SHP77 (cell line): Measurements from ENCODE around the gene OPTN.
"Not testable (repeated sequence)": the region's sequence is repeated elsewhere in the genome, so short reads cannot be mapped to it uniquely, and the experiment has no call there.

Source experiments
- DNase-seq, 2 experiments: peaks; one replicate each; lab custom pipeline; 2025; lab: John Stamatoyannopoulos, UW

OPTN gene

GRCh38 chr10:13099666-13100348 lies at the start of gene OPTN:
TSS of gene OPTN (plus strand) at chr10:13100163. CDS start at chr10:13109123, 8,960 bp downstream.
- peak; percentile 77 to 79 for DNase-seq

- no peak for DNase-seq
These were observed 48.8 kb upstream of the OPTN start for GRCh38 chr10:13051126-13051694.

GRCh38 chr10:13053208-13053607 lies 46.8 kb upstream of the OPTN start:
- DNase-seq: not testable (repeated sequence)

DNA sequence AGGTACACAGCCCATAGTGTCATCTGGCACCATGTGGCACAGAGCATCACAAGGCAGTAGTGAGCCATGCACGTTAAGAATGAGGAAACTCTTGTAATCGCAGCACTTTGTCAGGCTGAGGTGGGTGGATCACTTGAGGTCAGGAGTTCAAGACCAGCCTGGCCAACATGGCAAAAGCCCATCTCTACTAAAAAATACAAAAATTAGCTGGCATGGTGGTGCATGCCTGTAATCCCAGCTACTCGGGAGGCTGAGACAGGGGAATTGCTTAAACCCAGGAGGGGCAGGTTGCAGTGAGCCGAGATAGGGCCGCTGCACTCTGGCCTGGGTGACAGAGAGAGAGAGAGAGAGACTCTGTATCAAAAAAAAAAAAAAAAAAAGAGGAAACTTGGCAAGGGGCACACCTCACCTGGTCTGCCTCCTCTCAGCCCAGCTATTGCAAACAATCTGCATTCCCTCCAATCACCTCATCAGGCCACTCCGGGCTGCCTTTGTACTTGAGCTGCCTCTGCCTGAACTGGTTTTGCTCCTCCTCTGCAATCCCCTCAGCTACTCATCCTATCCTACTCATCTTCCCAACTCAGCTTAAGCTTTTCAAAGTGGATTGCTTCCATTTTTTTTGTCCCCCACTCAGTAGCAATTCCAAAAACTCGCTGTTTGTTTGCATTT lies 46.0 kb upstream of the OPTN start:
- DNase-seq: no peak

DNA sequence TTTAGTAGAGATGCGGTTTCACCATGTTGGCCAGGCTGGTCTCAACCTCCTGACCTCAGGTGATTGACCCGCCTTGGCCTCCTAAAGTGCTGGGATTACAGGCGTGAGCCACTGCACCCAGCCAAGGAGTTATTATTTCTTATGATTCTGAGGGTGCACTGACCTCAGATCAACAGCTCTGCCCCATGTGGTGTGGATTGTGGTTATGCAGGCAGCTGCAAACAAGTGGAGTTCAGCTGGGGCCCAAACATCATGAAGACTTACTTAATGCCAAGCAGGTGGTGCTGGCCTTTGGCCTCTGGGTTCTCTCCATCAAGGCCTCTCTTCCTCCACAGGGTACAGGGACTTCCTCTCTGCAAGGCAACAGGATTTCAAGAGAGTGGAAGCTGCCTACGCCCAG lies 45.1 kb upstream of the OPTN start:
- no peak for DNase-seq

DNA sequence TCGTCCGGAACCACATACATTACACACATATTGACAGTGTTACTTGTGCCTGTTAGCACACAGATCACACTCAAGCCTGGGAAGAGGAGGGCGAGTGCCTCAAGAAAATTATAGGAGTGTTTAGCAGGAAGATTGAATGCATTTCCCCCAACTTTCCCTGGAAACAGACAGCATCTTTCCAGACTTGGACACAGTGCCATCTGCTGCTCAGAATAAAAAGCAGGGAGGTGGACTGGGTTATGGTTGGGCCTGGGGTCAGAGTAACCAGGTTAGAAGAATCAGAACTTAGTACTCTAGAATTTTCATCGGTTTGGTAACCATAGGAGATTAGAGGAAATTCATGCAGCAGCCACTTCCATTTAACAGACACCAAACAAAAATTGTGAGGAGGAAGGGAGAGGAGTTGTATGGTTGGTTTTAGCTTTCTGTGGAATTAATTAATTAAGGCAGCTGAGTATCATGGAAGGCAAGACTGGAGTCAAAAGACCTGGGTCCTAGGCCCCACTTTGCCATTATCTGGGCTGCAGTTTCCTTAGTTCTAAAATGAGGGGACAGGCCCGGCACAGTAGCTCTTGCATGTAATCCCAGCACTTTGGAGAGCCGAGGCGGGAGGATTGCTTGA lies 43.4 kb upstream of the OPTN start:
- no peak for DNase-seq

DNA sequence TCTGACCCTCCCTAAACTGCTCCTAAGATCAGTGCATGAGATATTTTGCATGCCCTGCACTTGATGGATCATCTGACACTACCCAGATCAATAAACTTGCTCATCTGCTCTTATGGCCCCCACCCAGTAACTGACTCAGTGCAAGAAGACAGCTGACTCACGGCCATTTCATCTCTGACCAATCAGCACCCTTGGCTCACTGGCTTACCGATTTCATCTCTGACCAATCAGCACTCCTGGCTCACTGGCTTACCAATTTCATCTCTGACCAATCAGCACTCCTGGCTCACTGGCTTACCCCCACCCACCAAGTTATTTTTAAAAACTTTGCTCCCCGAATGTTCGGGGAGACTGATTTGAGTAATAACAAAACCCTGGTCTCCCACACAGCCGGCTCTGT lies 37.2 kb upstream of the OPTN start:
- no peak for DNase-seq

DNA sequence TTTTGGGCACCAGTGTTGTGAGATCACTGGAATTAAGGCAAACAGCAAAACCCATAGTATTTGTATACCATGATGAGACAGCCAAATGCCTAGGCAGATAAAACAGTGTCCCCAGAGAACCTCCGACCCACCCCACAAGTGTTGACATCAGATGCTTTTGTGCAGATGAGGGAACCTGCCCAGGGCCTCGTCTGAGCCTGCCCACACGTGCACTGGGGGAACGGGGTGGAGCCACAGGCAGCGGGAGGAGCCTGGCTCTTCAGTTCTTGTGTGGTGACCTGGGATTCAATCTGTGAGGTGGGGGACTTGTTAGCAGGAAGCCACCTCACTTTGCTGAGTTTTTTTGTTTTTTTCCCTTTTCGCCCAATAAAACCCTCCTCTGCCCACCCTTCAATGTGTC lies 33.4 kb upstream of the OPTN start:
- no peak for DNase-seq

DNA sequence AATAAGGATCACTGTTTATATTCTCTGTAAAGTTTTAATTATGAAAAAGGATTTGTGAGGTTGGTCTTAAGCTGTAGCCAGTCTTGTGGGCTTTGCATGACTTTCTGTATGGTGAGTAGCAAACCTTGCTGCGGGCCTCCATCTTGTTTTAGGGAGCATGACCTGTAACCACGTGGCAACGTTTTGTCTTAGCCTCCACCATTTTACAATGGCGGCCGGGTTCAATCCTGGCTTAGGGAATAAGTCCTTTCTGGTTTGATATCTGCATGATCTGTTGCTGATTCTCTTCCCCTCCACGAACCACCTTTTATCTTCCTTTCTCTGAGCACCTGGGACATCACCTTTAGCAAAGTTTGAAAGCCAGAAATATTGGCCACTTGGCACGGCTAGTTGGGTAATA lies 32.5 kb upstream of the OPTN start:
- DNase-seq: no peak

GRCh38 chr10:13068071-13068470 lies 31.9 kb upstream of the OPTN start:
- DNase-seq: no peak

DNA sequence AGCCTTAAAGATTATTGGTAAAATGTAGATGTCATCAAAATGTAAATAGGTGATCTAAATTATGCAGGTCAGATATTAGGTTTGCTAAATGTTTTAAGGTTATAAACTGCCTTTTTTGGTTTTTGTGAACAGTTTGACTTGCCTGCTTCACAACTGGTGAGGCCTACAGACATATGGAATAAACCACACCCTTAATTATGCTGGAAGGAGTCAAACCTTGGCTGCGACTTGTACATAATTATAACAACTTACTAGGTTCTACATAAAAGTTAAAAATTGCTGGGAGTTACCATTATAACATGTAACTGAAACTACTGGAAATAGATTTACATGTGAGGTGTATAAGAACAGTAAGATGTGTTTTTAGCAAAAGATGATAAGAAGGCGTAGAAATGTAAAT lies 31.5 kb upstream of the OPTN start:
- no peak for DNase-seq

DNA sequence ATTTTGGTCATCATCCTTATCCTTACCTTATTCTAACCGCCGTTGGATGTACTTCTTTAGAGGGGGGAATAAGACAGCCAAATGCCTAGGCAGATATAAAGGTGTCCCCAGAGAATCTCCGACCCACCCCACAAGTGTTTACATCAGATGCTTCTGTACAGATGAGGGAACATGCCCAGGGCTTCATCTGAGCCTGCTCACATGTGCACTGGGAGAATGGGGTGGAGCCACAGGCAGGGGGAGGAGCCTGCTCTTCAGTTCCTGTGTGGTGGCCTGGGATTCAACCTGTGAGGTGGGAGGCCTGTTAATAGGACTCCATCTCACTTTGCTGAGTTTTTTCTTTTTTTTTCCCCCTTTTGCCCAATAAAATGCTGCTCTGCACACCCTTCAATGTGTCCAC lies 27.6 kb upstream of the OPTN start:
- no peak for DNase-seq

DNA sequence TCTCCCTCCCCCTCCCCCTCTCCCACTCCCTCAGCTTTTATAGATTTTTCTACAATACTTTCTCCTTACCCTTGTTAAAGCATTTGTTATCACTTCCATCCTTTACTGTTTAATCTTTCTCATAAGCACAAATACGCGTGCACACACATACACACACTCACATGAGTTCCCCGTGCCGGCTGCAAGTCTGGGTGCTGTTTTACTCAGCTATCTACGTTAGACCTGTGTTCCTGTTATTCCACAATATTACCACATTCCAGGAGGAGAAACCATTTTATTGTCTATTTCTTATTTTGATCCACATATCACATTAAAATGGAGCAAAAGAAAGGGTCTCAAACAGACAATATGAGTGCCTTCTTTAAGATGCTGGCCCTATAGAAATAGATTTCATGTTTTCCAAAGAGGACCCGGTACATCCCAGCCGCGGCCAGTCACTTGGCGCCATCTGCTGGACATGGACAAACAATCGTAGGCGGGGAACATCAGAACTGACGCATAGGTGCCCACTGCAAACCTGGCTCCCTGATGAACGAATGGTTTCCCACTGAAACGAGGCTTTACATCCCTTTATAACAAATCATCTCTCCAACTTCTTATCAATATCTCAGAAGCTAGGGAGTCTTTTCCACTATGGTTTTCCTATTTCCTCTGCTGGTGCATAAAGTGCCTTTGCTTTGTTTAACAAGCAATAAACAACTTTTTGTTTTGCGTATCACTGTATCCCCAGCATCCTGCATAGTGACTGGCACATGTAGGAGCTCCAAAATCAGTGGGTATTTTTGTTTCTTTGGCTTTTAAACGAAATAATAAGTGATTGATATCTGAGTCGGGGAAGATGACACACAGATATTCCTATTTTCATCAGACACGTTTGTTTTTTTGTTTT lies 25.2 kb upstream of the OPTN start:
- DNase-seq: peak; percentile 47 to 67

DNA sequence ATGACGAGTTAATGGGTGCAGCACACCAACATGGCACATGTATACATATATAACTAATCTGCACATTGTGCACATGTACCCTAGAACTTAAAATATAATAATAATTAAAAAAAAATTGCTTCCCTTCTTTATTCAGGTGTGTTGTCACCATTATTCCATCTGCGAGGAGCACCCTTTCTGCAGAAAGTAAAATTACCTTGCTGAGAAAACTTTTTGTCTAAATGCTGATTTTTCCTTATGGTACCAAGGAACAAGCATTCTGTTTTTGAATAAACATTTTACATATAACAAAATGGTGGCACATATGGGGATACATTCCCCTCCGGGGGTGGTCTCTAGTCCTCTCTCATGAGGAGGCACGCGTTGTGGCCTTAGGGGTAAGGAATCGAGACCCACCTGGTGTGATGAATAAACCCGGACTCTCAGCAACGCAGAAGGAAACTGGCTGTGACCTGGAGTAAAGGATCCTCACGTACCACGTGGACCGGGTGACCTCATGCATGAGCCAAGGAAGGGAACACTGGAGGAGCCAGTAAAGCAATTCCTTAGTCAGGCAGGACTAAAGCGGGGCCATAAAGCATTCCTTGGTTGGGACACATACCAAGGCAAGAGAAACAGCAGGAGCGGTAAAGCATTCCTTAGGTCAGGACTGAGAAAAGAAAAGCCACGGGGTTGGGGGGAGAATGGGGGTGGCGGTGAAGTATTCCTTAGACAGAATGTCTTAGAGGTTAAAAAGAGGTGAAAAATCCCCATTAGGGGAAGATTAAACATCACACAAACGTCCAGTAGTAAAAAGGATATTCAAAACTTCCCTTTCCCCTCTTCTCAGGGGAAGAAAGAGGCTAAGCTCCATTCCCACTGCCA lies 20.8 kb upstream of the OPTN start:
- DNase-seq: no peak

DNA sequence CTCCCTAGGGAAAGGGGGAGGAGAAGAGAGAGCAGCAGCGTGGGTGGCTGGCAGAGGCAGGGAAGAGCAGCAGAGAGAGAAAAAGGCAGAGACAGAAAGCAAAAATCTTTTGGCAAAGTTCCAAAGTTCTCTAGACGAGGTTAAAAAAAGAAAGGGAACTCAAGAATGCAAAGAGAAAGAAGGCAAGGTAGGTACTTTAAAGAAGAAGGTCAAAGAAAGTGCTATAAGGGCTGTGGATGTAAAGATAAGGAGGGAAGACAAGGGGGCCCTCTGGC lies 20.2 kb upstream of the OPTN start:
- no peak for DNase-seq

DNA sequence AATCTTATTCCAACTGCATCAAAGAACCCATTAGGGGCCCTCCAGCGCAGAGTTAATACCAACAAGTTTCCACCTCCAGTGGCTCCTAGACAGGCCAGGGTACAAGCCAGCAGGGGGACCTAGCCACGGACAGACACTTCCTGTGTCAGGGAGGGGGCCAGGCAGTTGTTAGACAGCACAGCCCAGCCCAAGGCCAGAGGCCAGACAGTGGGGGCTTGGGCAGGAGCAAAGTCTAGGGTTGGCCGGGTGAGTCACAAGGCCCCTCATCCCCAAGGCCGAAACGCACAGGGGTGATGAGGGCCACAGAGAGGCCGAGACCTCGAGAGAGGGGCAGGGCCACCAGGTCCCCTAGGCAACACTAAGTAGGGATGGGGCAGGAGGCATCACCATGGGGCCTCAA lies 19.3 kb upstream of the OPTN start:
- no peak for DNase-seq

DNA sequence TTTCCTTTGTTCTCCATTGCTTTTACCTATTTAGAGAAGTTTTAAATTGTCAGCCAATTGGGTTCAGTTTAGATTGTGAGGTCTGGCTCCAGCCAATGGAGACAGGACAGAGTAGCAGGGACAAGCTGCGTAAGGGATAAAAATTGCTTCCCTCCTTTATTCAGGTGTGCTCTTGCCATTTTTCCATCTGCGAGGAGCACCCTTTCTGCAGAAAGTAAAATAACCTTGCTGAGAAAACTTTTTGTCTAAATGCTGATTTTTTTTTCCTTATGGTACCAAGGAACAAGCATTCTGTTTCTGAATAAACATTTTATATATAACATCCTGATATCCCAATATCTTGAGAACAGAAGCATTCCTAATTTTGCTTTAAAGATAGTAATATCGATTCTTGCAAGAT lies 16.3 kb upstream of the OPTN start:
- not testable (repeated sequence) for DNase-seq

- no peak for DNase-seq
These were observed 13.9 kb upstream of the OPTN start for GRCh38 chr10:13086056-13086455.

DNA sequence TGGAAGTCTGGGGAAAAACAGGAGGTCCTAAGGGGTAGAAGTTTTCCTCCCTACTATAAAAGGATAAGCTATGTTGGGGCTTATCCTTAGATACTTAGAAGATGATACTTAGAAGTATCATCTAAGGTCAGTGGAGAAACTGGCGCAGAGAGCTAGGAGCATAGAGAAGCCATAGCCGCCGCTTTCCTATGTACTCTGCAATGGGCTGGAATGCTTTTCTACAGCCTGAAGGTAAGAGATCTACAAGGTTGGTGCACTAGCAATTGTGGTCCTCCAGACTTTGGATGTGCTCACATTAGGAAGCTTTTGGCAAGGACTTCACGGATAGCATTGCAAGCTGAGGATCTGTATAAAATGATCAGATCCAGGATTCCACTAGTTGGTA lies 12.4 kb upstream of the OPTN start:
- DNase-seq: no peak

DNA sequence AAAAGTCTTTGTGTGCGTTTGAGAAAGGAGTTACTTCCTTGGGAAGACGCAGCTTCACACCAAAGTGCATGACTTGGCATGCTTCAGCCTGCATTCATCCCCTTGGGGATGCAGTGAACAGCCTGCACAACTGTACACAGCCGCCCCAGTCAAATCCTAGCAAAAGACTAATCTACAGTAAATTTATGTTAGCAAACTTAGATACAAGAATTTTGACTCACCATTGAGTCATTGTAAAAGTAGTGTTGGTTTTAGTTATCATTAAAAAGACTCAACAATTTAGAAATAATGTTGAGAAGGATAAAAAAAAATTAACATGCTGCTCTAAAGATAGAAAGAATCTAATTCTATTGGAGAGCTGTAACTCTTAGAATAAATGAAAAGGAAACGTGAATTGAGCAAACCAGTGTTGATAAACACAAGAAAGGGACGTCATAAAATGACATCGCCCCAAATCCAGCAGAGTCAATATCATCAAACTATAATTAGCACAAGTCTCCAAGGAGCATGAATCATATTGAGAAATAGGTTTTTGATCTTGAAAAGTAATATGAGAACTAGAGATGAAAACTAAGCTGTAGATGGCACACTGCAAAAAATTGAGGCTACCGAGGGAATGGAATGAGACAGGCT lies 11.9 kb upstream of the OPTN start:
- no peak for DNase-seq

DNA sequence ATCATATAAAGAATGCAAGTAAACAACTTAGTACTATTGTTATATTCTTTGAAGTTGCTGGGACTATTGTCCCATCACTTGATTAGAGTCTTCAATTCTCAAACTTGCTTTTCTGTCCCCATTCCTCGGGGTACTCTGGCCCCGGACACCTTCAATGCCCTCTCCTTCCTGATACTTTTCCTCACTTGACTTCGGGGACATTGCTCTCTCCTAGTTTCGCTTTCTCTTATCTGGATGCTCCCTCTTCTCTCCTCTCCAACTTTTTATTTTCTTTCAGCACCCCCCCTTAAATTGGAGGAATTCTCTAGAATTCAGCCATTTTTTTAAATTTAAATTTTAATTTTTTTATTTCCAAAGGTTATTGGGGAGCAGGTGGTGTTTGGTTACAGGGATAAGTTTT lies 10.6 kb upstream of the OPTN start:
- no peak for DNase-seq
